ENCODE results near the gene KHDC4.
A peak's percentile ranks its signal among the peaks of the same experiment; 100 is the strongest.

KHDC4 gene

GRCh38 chr1:155968670-155969069, 34.5 kb upstream of the KHDC4 start:
- DNase-seq, result peak; percentile 92

- DNase-seq, result no peak
Measured at GRCh38 chr1:155968051-155968400, 33.8 kb upstream of the KHDC4 start.

- no peak for DNase-seq
Measured at GRCh38 chr1:155967341-155968050, 33.3 kb upstream of the KHDC4 start.

- DNase-seq, result no peak
Measured at GRCh38 chr1:155966750-155967149, 32.5 kb upstream of the KHDC4 start.

- DNase-seq, result no peak
Measured at GRCh38 chr1:155966135-155966534, 31.9 kb upstream of the KHDC4 start.

- no peak for DNase-seq
Measured at GRCh38 chr1:155964193-155964592, 30.0 kb upstream of the KHDC4 start.

GRCh38 chr1:155962599-155963211, 28.5 kb upstream of the KHDC4 start:
- DNase-seq, result no peak

GRCh38 chr1:155961937-155962336, 27.7 kb upstream of the KHDC4 start:
- DNase-seq, result no peak

GRCh38 chr1:155960081-155960745, 26.0 kb upstream of the KHDC4 start:
- DNase-seq, result no peak

GRCh38 chr1:155957411-155957915, 23.2 kb upstream of the KHDC4 start:
- no peak for DNase-seq

- DNase-seq, result no peak
Measured at GRCh38 chr1:155954645-155955044, 20.4 kb upstream of the KHDC4 start.

GRCh38 chr1:155952505-155952890, 18.3 kb upstream of the KHDC4 start:
- DNase-seq, result no peak

GRCh38 chr1:155951753-155952504, 17.7 kb upstream of the KHDC4 start:
- no peak for DNase-seq

- no peak for DNase-seq
Measured at GRCh38 chr1:155950829-155951228, 16.6 kb upstream of the KHDC4 start.

GRCh38 chr1:155947741-155948140, 13.5 kb upstream of the KHDC4 start:
- DNase-seq, result no peak

GRCh38 chr1:155947292-155947691, 13.1 kb upstream of the KHDC4 start:
- DNase-seq, result no peak

- no peak for DNase-seq
Measured at GRCh38 chr1:155946633-155947219, 12.5 kb upstream of the KHDC4 start.

- DNase-seq, result no peak
Measured at GRCh38 chr1:155944444-155944799, 10.2 kb upstream of the KHDC4 start.

GRCh38 chr1:155942578-155943141, 8.4 kb upstream of the KHDC4 start:
- DNase-seq, result no peak

- DNase-seq, result no peak
Measured at GRCh38 chr1:155941845-155942531, 7.8 kb upstream of the KHDC4 start.

GRCh38 chr1:155940993-155941844, 7.0 kb upstream of the KHDC4 start, which contains the start of gene RXFP4:
Gene RXFP4, plus strand, starts transcription at chr1:155941638. Its CDS starts 72 bp downstream, at chr1:155941710.
- DNase-seq, result no peak
